ENCODE data around the gene BICC1. TPM values are rescaled to one million over a fixed set of nuclear protein-coding genes. Genes with fewer than 3 reads are reported as not detected.

BICC1 gene
- total RNA-seq, 2 experiments from 2014 or later = not detected

DNA sequence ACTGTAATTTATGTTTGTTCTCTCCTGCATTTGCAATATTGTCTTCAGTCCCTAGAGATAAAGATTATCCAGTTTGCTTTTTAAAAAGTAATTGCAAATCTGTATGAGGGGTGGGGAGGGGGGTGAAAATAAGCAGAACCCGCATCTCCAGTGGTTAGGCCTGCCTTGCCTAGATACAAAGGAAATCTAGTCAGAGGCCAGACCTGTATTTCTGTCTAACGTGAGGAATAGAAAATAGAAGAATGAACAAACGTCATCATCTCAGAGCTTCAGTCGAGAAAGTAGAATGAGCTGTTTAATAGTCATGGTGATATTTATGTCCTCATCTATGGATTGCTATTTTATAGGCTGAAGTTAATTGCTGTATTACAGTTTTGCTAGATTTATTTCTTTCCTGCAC, 284.2 kb downstream of the BICC1 start:
- no peaks in the 10 kb centered on the region for H3K4me1 Mint-ChIP-seq
- H3K27me3 Mint-ChIP-seq = peaks cover 2% of the 10 kb centered on the region
- H3K27ac Mint-ChIP-seq = no peak overlapping the region
- no peak overlapping the region for H3K4me3 Mint-ChIP-seq
- no peaks in the 10 kb centered on the region for H3K36me3 Mint-ChIP-seq (ENCODE audit: low read depth)
- ChIA-PET POLR2A (no interaction called here), CTCF (no interaction called here)
- DNase-seq = no peak
- no peaks in the 10 kb centered on the region for H3K9me3 Mint-ChIP-seq

DNA sequence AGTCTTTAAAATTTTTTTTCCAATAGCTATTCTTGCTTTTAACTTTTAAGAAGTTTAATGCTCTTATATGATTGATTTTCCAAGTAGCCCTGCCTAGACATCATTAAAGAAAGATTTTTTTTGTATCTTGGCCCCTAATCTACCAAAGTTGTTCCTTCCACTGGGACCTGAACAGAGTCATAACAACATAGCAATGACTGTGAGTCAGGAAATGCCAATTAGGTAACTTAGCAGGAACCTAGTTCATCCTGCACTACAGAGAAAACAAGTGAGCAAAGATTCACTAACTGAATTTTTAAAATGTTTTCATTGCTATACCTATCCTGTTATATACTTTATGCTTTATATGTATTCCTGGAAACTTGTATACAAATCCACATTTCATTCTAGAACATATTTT, 284.7 kb downstream of the BICC1 start:
- Mint-ChIP-seq H3K27me3 (peaks cover 2% of the 10 kb centered on the region), H3K4me3 (no peak overlapping the region), H3K9me3 (no peaks in the 10 kb centered on the region), H3K4me1 (no peaks in the 10 kb centered on the region), H3K36me3 (ENCODE audit: low read depth) (no peaks in the 10 kb centered on the region), H3K27ac (no peak overlapping the region)
- DNase-seq = no peak
- POLR2A ChIA-PET = no interaction called here
- CTCF ChIA-PET = no interaction called here

DNA sequence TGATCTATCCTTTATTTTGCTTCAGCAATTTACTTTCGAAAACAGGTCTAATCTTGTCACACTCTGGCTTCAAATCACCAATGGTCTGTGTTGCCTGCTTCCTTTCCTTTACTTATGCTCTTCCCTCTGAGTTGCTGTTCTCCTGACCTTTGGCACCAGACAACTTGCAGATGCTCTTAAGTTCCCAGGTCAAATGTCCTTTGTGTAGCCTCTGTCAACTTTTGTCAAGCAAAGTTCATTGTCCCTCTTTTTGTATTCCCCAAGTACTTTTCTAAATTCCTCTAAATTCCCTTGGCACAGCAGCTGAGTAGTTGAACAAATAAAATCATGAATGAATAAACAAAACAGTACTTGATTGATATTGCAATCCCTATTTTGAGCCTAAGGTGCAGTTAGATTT, 289.4 kb downstream of the BICC1 start:
- no peaks in the 10 kb centered on the region for H3K9me3 Mint-ChIP-seq
- DNase-seq = no peak
- no peak overlapping the region for H3K4me3 Mint-ChIP-seq
- no peaks in the 10 kb centered on the region for H3K36me3 Mint-ChIP-seq (ENCODE audit: low read depth)
- H3K27ac Mint-ChIP-seq = no peak overlapping the region
- ChIA-PET POLR2A (no interaction called here), CTCF (no interaction called here)
- H3K27me3 Mint-ChIP-seq = peaks cover 2% of the 10 kb centered on the region
- H3K4me1 Mint-ChIP-seq = no peaks in the 10 kb centered on the region

DNA sequence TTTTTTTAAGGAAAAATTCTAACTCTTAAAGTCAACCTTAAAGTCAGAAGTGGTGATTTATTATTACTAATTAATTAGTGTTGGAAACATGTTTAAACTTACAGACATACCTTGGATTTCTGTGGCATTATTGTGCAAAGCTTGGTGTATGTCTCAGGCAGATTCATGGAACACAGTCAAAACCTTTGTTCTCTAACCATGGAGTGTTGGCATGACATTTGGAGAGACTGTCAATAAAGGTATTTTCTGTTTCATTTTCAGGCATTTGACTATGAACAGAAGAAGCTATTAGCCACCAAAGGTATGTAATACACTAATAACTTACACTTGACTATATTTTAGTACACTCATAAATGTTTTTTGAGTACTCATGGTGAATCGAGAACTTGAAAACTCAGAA, 293.7 kb downstream of the BICC1 start:
- Mint-ChIP-seq H3K4me1 (no peaks in the 10 kb centered on the region), H3K27me3 (no peaks in the 10 kb centered on the region), H3K4me3 (no peak overlapping the region), H3K27ac (no peak overlapping the region), H3K9me3 (no peaks in the 10 kb centered on the region), H3K36me3 (ENCODE audit: low read depth) (no peaks in the 10 kb centered on the region)
- CTCF ChIA-PET = no interaction called here
- POLR2A ChIA-PET = no interaction called here
- DNase-seq = no peak

DNA sequence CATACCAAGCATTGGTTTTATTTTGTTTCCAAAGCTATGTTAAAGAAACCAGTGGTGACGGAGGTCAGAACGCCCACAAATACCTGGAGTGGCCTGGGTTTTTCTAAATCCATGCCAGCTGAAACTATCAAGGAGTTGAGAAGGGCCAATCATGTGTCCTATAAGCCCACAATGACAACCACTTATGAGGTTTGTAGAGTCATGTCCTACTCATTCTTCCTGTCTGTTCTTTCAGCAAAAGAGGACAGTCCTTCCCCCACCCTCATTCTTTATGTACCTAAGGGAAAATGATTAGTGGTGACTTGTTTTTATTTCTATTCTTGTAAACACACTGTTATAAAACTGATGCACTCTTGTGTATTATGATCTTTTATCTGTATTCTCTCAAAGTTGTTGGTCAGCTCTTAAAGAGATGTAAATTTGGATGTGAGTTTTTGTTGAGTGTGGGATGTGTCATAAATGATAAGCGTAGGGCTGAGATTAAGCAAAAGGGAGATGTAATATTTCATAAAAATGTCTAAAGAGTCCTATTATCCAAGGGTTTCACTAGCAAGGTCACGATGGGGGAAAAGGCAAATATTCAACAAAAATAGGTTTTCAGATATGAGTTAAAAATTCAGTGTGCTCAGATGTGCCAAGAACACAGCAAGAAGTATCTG, 294.4 kb downstream of the BICC1 start:
- no peaks in the 10 kb centered on the region for H3K9me3 Mint-ChIP-seq
- no peak for DNase-seq
- ChIA-PET CTCF (interaction anchor here (0.9 kb wide), 1 partner anchor 10 kb away, joined by 4 read pairs; no protein-coding TSS in a partner anchor), POLR2A (no interaction called here)
- no peaks in the 10 kb centered on the region for H3K27me3 Mint-ChIP-seq
- H3K4me3 Mint-ChIP-seq = no peak overlapping the region
- no peak overlapping the region for H3K27ac Mint-ChIP-seq
- no peaks in the 10 kb centered on the region for H3K4me1 Mint-ChIP-seq
- H3K36me3 Mint-ChIP-seq (ENCODE audit: low read depth) = no peaks in the 10 kb centered on the region

DNA sequence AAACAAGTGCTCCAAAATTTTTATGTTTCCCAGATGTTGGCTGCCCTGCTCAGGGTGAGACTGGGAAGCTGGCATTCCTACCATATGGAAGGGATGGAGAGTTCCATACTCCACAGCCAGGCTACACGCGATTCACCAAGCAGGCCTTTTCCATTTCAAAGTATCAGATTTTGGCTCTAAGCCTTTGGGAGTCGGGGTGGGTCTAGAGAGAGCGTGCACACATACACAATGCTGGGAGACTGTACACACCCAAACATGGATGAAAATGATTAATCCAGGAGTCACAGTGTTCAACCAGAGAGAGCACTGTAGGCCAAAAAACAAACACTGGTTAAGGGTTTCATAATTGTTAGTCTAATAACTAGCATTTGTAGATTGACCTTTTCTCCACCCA, 295.0 kb downstream of the BICC1 start:
- H3K36me3 Mint-ChIP-seq (ENCODE audit: low read depth) = no peaks in the 10 kb centered on the region
- no peak for DNase-seq
- ChIA-PET CTCF (interaction anchor here (0.9 kb wide), 1 partner anchor 10 kb away, joined by 4 read pairs; no protein-coding TSS in a partner anchor), POLR2A (no interaction called here)
- H3K9me3 Mint-ChIP-seq = no peaks in the 10 kb centered on the region
- no peaks in the 10 kb centered on the region for H3K4me1 Mint-ChIP-seq
- H3K27ac Mint-ChIP-seq = no peak overlapping the region
- no peaks in the 10 kb centered on the region for H3K27me3 Mint-ChIP-seq
- no peak overlapping the region for H3K4me3 Mint-ChIP-seq

DNA sequence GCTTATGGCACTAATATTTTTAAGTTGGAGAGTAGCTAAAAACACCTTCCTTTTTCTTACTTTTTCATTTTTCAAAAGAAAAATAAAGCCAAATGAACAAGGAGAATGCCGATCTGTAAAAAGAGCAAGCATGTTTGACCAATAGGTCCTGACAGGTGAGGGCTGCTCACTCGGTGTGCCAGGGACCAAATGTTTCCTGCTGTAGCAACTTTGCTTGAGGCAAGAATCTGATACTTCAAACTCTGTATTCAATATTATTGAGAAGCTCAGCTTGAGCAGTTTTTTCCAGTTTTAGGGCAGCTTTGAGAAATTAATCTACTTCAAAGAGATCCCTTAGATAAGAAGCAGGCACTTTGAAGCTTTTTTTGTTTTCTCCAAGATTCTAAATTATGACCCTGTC, 298.1 kb downstream of the BICC1 start:
- H3K4me1 Mint-ChIP-seq = no peaks in the 10 kb centered on the region
- no peak for DNase-seq
- no peak overlapping the region for H3K4me3 Mint-ChIP-seq
- H3K27me3 Mint-ChIP-seq = no peaks in the 10 kb centered on the region
- no peak overlapping the region for H3K27ac Mint-ChIP-seq
- no peaks in the 10 kb centered on the region for H3K9me3 Mint-ChIP-seq
- no peaks in the 10 kb centered on the region for H3K36me3 Mint-ChIP-seq (ENCODE audit: low read depth)
- CTCF ChIA-PET = interaction anchor here (0.6 kb wide), 1 partner anchor 68 kb away, joined by 3 read pairs; no protein-coding TSS in a partner anchor
- POLR2A ChIA-PET = no interaction called here

DNA sequence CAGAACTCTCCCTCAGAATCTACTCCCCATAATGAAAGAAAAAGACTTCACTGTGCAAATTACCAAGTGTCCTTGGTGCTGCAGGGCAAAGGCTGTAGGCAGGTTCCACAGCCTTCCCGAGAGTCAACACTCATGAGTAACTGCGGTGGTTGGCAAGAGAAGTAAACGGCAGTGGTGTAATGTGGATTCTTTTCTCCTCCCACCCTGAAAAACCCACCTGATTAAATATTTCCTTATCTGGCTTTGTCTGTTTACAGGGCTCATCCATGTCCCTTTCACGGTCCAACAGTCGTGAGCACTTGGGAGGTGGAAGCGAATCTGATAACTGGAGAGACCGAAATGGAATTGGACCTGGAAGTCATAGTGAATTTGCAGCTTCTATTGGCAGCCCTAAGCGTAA, 300.9 kb downstream of the BICC1 start:
- CTCF ChIA-PET = no interaction called here
- Mint-ChIP-seq H3K27ac (no peak overlapping the region), H3K9me3 (no peaks in the 10 kb centered on the region), H3K4me3 (no peak overlapping the region), H3K27me3 (no peaks in the 10 kb centered on the region), H3K36me3 (ENCODE audit: low read depth) (no peaks in the 10 kb centered on the region), H3K4me1 (no peaks in the 10 kb centered on the region)
- POLR2A ChIA-PET = no interaction called here
- no peak for DNase-seq

DNA sequence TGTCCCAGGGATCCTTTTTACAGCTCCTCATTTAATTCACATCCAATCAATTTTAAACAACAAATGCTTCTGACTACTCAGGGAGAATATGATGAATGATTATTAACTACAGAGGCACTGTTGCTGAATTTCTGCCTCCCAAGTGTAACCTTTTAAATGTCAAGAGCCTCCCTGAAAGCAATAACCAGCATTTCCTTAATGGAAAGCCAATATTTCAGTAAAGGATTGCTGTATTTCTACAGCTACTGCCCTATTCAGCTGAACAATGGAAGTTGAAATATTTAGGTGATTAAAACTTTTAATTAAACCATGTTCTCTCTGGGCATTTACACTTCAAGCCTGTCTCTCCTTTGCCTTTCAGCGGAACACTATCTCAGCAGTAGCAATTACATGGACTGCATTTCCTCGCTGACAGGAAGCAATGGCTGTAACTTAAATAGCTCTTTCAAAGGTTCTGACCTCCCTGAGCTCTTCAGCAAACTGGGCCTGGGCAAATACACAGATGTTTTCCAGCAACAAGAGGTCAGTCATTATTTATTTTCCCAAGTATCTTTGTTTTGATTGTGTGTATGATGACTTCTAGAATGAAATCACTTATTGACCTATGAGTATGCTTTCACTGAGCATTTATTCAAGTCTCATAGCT, 304.7 kb downstream of the BICC1 start:
- POLR2A ChIA-PET = no interaction called here
- H3K27ac Mint-ChIP-seq = no peak overlapping the region
- no peak overlapping the region for H3K4me3 Mint-ChIP-seq
- CTCF ChIA-PET = interaction anchor here (1.0 kb wide), 1 partner anchor 10 kb away, joined by 4 read pairs; no protein-coding TSS in a partner anchor
- no peaks in the 10 kb centered on the region for H3K9me3 Mint-ChIP-seq
- peaks cover 1% of the 10 kb centered on the region for H3K4me1 Mint-ChIP-seq
- H3K36me3 Mint-ChIP-seq (ENCODE audit: low read depth) = no peaks in the 10 kb centered on the region
- H3K27me3 Mint-ChIP-seq = no peaks in the 10 kb centered on the region
- no peak for DNase-seq

DNA sequence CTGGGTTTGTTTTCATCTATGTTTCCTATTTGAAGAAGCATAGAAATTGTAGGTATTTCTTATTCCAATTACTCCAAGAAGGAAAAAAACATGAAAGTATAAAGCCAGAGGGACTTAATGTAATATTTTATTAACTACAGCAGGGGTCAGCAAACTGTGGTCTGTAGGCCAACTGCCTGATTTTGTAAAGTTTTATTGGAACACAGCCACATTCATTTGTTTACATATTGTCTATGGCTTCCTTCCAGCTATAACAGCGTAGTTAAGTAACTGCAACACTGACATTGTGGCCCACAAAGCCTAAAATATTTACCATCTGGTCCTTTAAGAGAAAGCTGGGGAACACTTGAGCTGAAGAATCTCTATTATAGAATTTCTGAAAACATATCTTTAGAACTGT, 306.2 kb downstream of the BICC1 start:
- DNase-seq = no peak
- H3K9me3 Mint-ChIP-seq = no peaks in the 10 kb centered on the region
- H3K4me3 Mint-ChIP-seq = no peak overlapping the region
- H3K4me1 Mint-ChIP-seq = peaks cover 1% of the 10 kb centered on the region
- no peaks in the 10 kb centered on the region for H3K27me3 Mint-ChIP-seq
- H3K36me3 Mint-ChIP-seq (ENCODE audit: low read depth) = no peaks in the 10 kb centered on the region
- ChIA-PET POLR2A (no interaction called here), CTCF (no interaction called here)
- no peak overlapping the region for H3K27ac Mint-ChIP-seq

DNA sequence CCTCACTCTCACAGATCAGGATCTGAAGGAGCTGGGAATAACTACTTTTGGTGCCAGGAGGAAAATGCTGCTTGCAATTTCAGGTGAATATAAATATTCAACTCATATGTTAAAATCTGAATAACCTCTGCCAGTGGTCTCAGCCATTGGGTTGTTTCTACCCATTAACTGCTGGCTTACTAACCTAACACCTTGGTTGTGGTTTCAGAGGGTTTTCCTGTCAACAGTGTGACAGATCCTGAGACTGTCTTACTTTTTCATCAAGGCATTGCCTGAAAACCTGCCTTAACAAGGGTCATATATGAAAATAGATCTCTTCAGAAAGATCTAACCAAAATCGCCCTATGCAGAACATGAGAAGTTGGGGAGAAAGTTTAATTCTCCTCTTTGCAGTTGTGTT, 307.7 kb downstream of the BICC1 start:
- H3K4me3 Mint-ChIP-seq = no peak overlapping the region
- H3K36me3 Mint-ChIP-seq (ENCODE audit: low read depth) = no peaks in the 10 kb centered on the region
- POLR2A ChIA-PET = no interaction called here

DNA sequence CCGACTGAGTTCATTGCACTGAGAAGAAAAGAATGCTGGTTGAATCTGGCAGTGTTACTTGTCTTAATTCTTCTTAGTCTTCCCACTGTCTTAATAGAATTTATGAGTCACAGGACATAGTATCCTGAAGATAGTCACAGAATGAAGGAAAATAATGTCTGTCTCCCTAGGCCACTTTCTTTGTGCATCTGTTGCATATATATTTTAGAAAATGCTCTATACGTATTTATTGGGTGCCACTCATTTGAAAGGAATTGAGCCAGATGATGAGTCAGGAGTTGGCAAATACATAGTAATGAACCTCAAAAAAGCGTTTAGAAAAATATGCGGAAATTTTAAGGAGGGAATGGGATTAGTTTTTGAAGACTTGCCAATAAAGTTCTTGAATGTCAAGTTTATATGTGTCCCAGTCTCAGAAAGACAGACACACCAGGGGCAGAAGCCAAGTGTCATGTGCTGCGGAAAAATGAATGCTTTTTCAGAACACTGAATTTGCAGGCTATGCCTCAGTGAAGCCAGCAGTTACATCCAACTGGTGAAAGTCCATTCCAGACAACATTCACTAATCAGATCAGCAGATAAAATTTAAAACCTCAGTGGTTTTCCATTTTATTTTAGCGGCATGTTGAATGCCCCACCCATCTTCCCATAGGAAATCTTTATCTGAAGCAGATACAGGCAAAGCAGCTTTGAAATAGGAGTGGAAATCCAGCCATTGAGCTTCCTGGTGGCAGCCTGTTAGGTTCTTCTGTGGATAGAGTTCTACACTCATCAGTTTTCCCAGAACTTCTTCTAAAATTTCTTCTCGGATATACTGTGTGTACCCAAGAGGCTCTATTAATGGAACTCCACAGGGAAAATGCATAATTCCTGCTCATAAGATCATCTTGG, 308.4 kb downstream of the BICC1 start:
- H3K27ac Mint-ChIP-seq = no peak overlapping the region
- no peak for DNase-seq
- no peak overlapping the region for H3K4me3 Mint-ChIP-seq
- peaks cover 1% of the 10 kb centered on the region for H3K4me1 Mint-ChIP-seq
- H3K36me3 Mint-ChIP-seq (ENCODE audit: low read depth) = no peaks in the 10 kb centered on the region
- no peaks in the 10 kb centered on the region for H3K9me3 Mint-ChIP-seq
- ChIA-PET CTCF (no interaction called here), POLR2A (no interaction called here)
- no peaks in the 10 kb centered on the region for H3K27me3 Mint-ChIP-seq

More for the DNA sequence above, 307.7 kb downstream of the BICC1 start:
- Mint-ChIP-seq H3K27ac (no peak overlapping the region), H3K27me3 (no peaks in the 10 kb centered on the region), H3K9me3 (no peaks in the 10 kb centered on the region), H3K4me1 (peaks cover 1% of the 10 kb centered on the region)
- CTCF ChIA-PET = no interaction called here
- no peak for DNase-seq

DNA sequence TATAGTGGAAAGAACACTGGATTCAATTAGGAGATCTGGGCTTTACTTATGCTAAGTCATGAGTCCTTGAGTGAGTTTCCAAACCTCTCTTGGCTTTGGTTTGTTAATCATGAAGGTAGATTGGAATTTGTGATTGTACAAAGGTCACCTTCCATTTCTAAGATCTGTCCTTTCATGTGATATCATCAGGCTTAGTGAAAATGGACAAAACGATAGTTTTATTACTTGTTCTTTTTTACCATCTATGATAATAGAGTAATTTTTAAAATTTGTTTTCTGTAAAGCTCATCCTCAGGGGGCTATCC, 309.0 kb downstream of the BICC1 start:
- Mint-ChIP-seq H3K4me3 (no peak overlapping the region), H3K36me3 (ENCODE audit: low read depth) (no peaks in the 10 kb centered on the region), H3K9me3 (no peaks in the 10 kb centered on the region), H3K4me1 (peaks cover 1% of the 10 kb centered on the region), H3K27ac (no peak overlapping the region), H3K27me3 (no peaks in the 10 kb centered on the region)
- ChIA-PET CTCF (no interaction called here), POLR2A (no interaction called here)
- DNase-seq = no peak
